ENCODE data around the gene TIAL1.

Gene TIAL1

DNA sequence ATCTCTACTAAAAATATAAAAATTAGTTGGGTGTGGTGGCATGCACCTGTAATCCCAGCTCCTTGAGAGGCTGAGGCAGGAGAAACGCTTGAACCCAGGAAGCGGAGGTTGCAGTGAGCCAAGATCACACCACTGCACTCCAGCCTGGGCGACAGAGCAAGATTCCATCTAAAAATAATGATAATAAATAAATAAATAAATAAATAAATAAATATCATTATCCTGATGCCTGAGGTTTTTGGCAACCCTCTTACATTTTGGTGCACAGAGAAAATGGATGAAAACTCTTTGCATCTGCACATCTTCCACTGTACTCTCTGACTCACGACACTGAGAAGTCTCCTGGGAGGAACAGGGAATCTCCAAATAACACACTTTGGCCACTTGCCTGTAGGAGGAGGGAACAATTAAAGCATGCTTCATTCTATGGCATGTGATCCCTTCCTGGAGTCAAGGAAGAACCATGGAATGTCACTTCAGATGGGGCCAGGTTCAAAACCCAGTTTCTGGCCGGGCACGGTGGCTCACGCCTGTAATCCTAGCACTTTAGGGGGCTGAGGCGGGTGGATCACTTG is 68.0 kb downstream of the TIAL1 start:
- DNase-seq (ENCODE audit: low read depth): peak; percentile 92

- no peak for DNase-seq (ENCODE audit: low read depth)
Observed at GRCh38 chr10:119526621-119527592, 69.9 kb downstream of the TIAL1 start.

DNA sequence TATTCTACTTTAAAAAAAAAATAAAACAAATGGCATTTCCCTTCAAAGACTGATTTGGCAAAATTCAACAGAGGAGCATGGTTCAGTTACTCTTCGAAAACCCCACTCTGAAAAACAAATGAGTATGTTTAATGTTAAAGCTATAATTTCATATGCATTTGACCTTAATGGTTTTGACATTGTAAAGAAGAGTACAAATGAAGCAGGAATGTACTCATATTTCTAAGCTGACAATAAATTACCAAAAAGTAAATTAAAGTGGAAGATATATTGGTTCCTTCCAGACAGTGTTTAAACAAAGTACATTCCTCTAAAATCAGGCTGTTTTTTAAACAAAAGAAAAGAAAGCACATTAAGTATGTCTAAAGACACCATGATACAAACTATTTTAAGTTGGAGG is 70.6 kb downstream of the TIAL1 start:
- DNase-seq (ENCODE audit: low read depth): no peak

- DNase-seq (ENCODE audit: low read depth): no peak
Observed at GRCh38 chr10:119525116-119525515, 71.6 kb downstream of the TIAL1 start.

GRCh38 chr10:119524720-119525070 is 72.1 kb downstream of the TIAL1 start:
- DNase-seq (ENCODE audit: low read depth): no peak

GRCh38 chr10:119523895-119524719 is 72.7 kb downstream of the TIAL1 start:
- no peak for DNase-seq (ENCODE audit: low read depth)

Measured in GM04503 (cell line).